K562 (cell line): ENCODE measurements around the gene SMR3B. TPM values are rescaled to one million over a fixed set of nuclear protein-coding genes. Genes with fewer than 3 reads are reported as not detected.

Experiments used
- ATAC-seq: fragments of 200-7000 bp; cut with Tn5 transposase; 3 replicates; pipeline ENCODE4 v1.9.1; 2020; ENCODE audit warnings: moderate library complexity
- Bru-seq: library from RNA; stranded (reverse); fragments of 400-500 nt; gene quantifications from one replicate; lab custom pipeline; 2021; lab: Mats Ljungman, UMichigan
- BruChase-seq, 2 experiments: library from RNA; stranded (reverse); fragments of 400-500 nt; gene quantifications; one replicate each; lab custom pipeline; 2021; lab: Mats Ljungman, UMichigan
- BruUV-seq: library from RNA; stranded (reverse); fragments of 400-500 nt; replicated peaks from 2 replicates; lab custom pipeline; 2021; lab: Mats Ljungman, UMichigan
- CTCF ChIA-PET: fragments of 300-600 bp; formaldehyde crosslinking; extraction: SDS; loops from one replicate; lab custom pipeline; 2021; ENCODE audit warnings: low intra/inter-chr PET ratio; lab: Yijun Ruan, JAX
- POLR2A ChIA-PET: fragments of 300-600, 350-650 bp; sonication (Branson Sonifier 250); formaldehyde crosslinking; extraction: SDS; loops from one replicate; lab custom pipeline; 2021; ENCODE audit warnings: antibody characterized with exemption, inconsistent platforms; lab: Yijun Ruan, JAX
- DNase-seq, 4 experiments: peaks; one replicate each; pipeline versions ENCODE4 v3.0.0 to v3.0.0-alpha.2; 2011 to 2018; ENCODE audit warnings: low spot score in 3 of 4, mixed read lengths in 3 of 4; ENCODE audit errors: extremely low read depth in 1 of 4
- FAIRE-seq: peaks from 2 replicates; lab custom pipeline; 2011; peaks lifted over from hg19 to GRCh38; lab: Jason Lieb, UNC
- H2AFZ ChIP-seq: 2 replicates; pipeline ENCODE4 v1.6.0; 2011; ENCODE audit warnings: low read depth, low read length, control low read depth, inconsistent platforms
- H3K27ac ChIP-seq: fragments of 200-600 bp; 3 replicates; pipeline ENCODE4 v1.8.0; 2011; ENCODE audit warnings: low read depth, mild to moderate bottlenecking, control low read depth, inconsistent platforms, low read length, moderate library complexity, mixed read lengths; ENCODE audit errors: extremely low read depth
- H3K27me3 ChIP-seq, 2 experiments: fragments of 300-600 bp in 1 of 2; 2 replicates in 1 of 2; 3 replicates in 1 of 2; pipeline versions ENCODE4 v1.6.0 to v1.8.0; 2011; ENCODE audit warnings: inconsistent platforms in 2 of 2, low read length in 2 of 2, mild to moderate bottlenecking in 1 of 2, mixed read lengths in 1 of 2, moderate library complexity in 1 of 2; ENCODE audit not compliant: control insufficient read depth in 2 of 2, insufficient read depth in 2 of 2
- H3K36me3 ChIP-seq: fragments of 300-600 bp; 3 replicates; pipeline ENCODE4 v1.8.0; 2011; ENCODE audit warnings: mild to moderate bottlenecking, low read length, inconsistent platforms; ENCODE audit not compliant: control insufficient read depth, insufficient read depth
- H3K4me1 ChIP-seq, 2 experiments: fragments of 200-600 bp in 1 of 2; replicated peaks in 1 of 2; 2 replicates in 1 of 2; 3 replicates in 1 of 2; pipeline versions ENCODE4 v1.5.1 to v1.8.0; 2011; ENCODE audit warnings: inconsistent platforms in 2 of 2, low read length in 2 of 2, mild to moderate bottlenecking in 1 of 2, mixed read lengths in 1 of 2, moderate library complexity in 1 of 2; ENCODE audit not compliant: control insufficient read depth in 2 of 2, insufficient read depth in 2 of 2
- H3K4me2 ChIP-seq: 2 replicates; pipeline ENCODE4 v1.6.1; 2011; ENCODE audit warnings: low read length, control low read depth, inconsistent platforms, mixed read lengths; ENCODE audit not compliant: insufficient read depth
- H3K4me3 ChIP-seq: fragments of 200-600 bp; sonication (generic), shearing (Covaris generic); 2 replicates; pipeline ENCODE4 v1.5.1; 2016; ENCODE audit warnings: control low read depth, inconsistent platforms
- H3K79me2 ChIP-seq: fragments of 200-600 bp; 3 replicates; pipeline ENCODE4 v1.8.0; 2011; ENCODE audit warnings: low read length, inconsistent platforms; ENCODE audit not compliant: control insufficient read depth, insufficient read depth
- H3K9ac ChIP-seq, 2 experiments: 2 replicates each; pipeline versions ENCODE4 v1.6.0 to v1.6.1; 2011; ENCODE audit warnings: low read depth in 2 of 2, low read length in 2 of 2, control low read depth in 1 of 2, inconsistent platforms in 1 of 2, mild to moderate bottlenecking in 1 of 2, mixed read lengths in 1 of 2; ENCODE audit not compliant: insufficient read depth in 1 of 2
- H3K9me1 ChIP-seq: one replicate; pipeline ENCODE4 v1.6.0; 2011; ENCODE audit warnings: inconsistent platforms, mild to moderate bottlenecking, low read length, moderate library complexity; ENCODE audit not compliant: control insufficient read depth, insufficient read depth
- H3K9me3 ChIP-seq: replicated peaks from 2 replicates; pipeline ENCODE4 v1.5.1; 2011; ENCODE audit warnings: low read depth, low read length, inconsistent platforms; ENCODE audit not compliant: control insufficient read depth, insufficient read depth
- H4K20me1 ChIP-seq: replicated peaks from 2 replicates; pipeline ENCODE4 v1.6.1; 2011; ENCODE audit warnings: low read length, inconsistent platforms, mixed read lengths; ENCODE audit not compliant: control insufficient read depth, insufficient read depth
- CBFA2T2 ChIP-seq: fragments of 450-650 bp; conservative IDR thresholded peaks from 2 replicates; pipeline ENCODE4 v1.6.1; 2017; ENCODE audit warnings: mild to moderate bottlenecking
- DPF2 ChIP-seq: fragments of 450-650 bp; IDR thresholded peaks from 2 replicates; pipeline ENCODE4 v1.6.1; 2016
- KDM2B ChIP-seq: fragments of 250-450 bp; sonication (Bioruptor Pico); IDR thresholded peaks from 2 replicates; pipeline ENCODE4 v1.8.0; 2021; ENCODE audit warnings: mild to moderate bottlenecking, moderate library complexity
- KLF16 ChIP-seq: IDR thresholded peaks from 2 replicates; pipeline ENCODE4 v1.6.1; 2016; ENCODE audit warnings: antibody characterized with exemption
- MAFG ChIP-seq: fragments of 450-650 bp; conservative IDR thresholded peaks from 2 replicates; pipeline ENCODE4 v1.6.1; 2016; ENCODE audit warnings: missing genetic modification characterization, missing compliant biosample characterization
- NFXL1 ChIP-seq: fragments of 450-650 bp; formaldehyde crosslinking; IDR thresholded peaks from 2 replicates; pipeline ENCODE4 v1.4.0; 2021; ENCODE audit warnings: mild to moderate bottlenecking
- POLR2A ChIP-seq: fragments of 450-650 bp; conservative IDR thresholded peaks from 2 replicates; pipeline ENCODE4 v1.6.1; 2016
- SETDB1 ChIP-seq: IDR thresholded peaks from one replicate; pipeline ENCODE4 v1.6.1; 2012; ENCODE audit warnings: low read length, control low read depth, inconsistent platforms
- SMC3 ChIP-seq: conservative IDR thresholded peaks from 2 replicates; pipeline ENCODE4 v1.6.1; 2011; ENCODE audit warnings: low read depth, low read length, improper control_type of control experiment; ENCODE audit not compliant: insufficient read depth
- SUPT5H ChIP-seq: fragments of 450-650 bp; IDR thresholded peaks from 2 replicates; pipeline ENCODE4 v1.6.1; 2016
- ZNF644 ChIP-seq: fragments of 200-800 bp; sonication (Bioruptor generic); IDR thresholded peaks from 2 replicates; pipeline ENCODE4 v1.6.1; 2016; ENCODE audit warnings: low read depth, missing genetic modification characterization, missing compliant biosample characterization
- ZNF76 ChIP-seq: fragments of 250-450 bp; sonication (Bioruptor Pico); IDR thresholded peaks from 2 replicates; pipeline ENCODE4 v1.4.0; 2020; ENCODE audit warnings: mild to moderate bottlenecking, moderate library complexity, borderline replicate concordance
- WGBS: fragments of 100-300 bp; shearing (Covaris generic); methylation state at CpG from one replicate; pipeline ENCODE4 v1.1.6; 2016; ENCODE audit warnings: low coverage, mixed read lengths; ENCODE audit not compliant: insufficient coverage; ENCODE audit errors: missing lambda C conversion rate; 5-methylcytosine and 5-hydroxymethylcytosine counted together
- in situ Hi-C: fragments of 300-500 bp; cut with MboI; formaldehyde crosslinking; loops from 4 replicates; pipeline ENCODE4 v1.15.0; 2018; ENCODE audit warnings: inconsistent platforms, mixed read lengths
- intact Hi-C: fragments of 100-400 bp; cut with micrococcal nuclease; formaldehyde crosslinking; loops from 2 replicates; pipeline ENCODE4 v1.14.2; 2022
- long read RNA-seq, 3 experiments: library from polyadenylated mRNA in 2 of 3; library from RNA in 1 of 3; unstranded in 2 of 3; stranded (forward) in 1 of 3; transcript quantifications; one replicate each; pipeline ENCODE4 v2.0.0, GENCODE V29; 2019 to 2022
- polyA minus RNA-seq, 3 experiments: library from RNA; depleted of rRNA, polyadenylated mRNA; stranded (reverse); fragments of >200 nt; gene quantifications; 2 replicates each; pipeline ENCODE4 v1.2.3, GENCODE V29; 2011
- polyA plus RNA-seq, 8 experiments: library from polyadenylated mRNA; depleted of rRNA in 4 of 8; stranded (reverse) in 5 of 8; unstranded in 3 of 8; fragments of >200 nt; fragmentation: Nextera tagmentation in 2 of 8; fragmentation: Illumina TruSeq in 1 of 8; extraction: Ambion mirVana in 2 of 8; extraction: Trizol in 1 of 8; gene quantifications; 2 replicates each; pipeline versions ENCODE4 v1.2.1 to v1.2.3, GENCODE V29; 2011 to 2014; ENCODE audit warnings: inconsistent platforms in 1 of 8, missing spikeins in 1 of 8
- total RNA-seq, 7 experiments: library from RNA; depleted of rRNA in 6 of 7; stranded (reverse); fragments of >200 nt in 6 of 7; fragmentation: Illumina TruSeq in 2 of 7; extraction: Trizol in 2 of 7; gene quantifications; 2 replicates each; pipeline versions ENCODE4 v1.2.1 to v1.2.3, GENCODE V29; 2011 to 2021; ENCODE audit warnings: low replicate concordance in 1 of 7
- TF ChIP-seq, protein P1 (sequence below), 3 experiments: IDR thresholded peaks in 2 of 3; conservative IDR thresholded peaks in 1 of 3; 2 replicates each; pipeline ENCODE4 v1.5.1; 2011 to 2012; ENCODE audit warnings: low read length in 3 of 3, mild to moderate bottlenecking in 3 of 3, control low read depth in 2 of 3, improper control_type of control experiment in 1 of 3, inconsistent platforms in 1 of 3, low read depth in 1 of 3, mixed read lengths in 1 of 3, moderate library complexity in 1 of 3; ENCODE audit not compliant: insufficient read depth in 2 of 3
- TF ChIP-seq, protein P2 (sequence below): sonication (generic); formaldehyde crosslinking; IDR thresholded peaks from 2 replicates; pipeline ENCODE4 v1.8.0; 2022; ENCODE audit warnings: missing genetic modification reagents, mild to moderate bottlenecking, moderate library complexity, borderline replicate concordance

Gene SMR3B
- total RNA-seq (2011; cell fraction: chromatin; rRNA removed; ENCODE audit: low replicate concordance): not detected in 2 replicates
- total RNA-seq (2011; cell fraction: nucleolus; rRNA removed): not detected in 2 replicates
- not detected in 2 replicates for total RNA-seq (2011; cell fraction: nucleoplasm; rRNA removed)
- not detected in 2 replicates for total RNA-seq (2014; rRNA removed)
- total RNA-seq (2014; rRNA removed; fragmentation: Illumina TruSeq; extraction: Trizol): not detected in 2 replicates
- not detected in 2 replicates for total RNA-seq (2015; rRNA removed; fragmentation: Illumina TruSeq; extraction: Trizol)
- total RNA-seq (2021): not detected in 2 replicates
- polyA plus RNA-seq (2011; rRNA removed): not detected in 2 replicates
- polyA plus RNA-seq (2011; cell fraction: cytosol; rRNA removed): not detected in 2 replicates
- not detected in 2 replicates for polyA plus RNA-seq (2011; cell fraction: nucleus; rRNA removed)
- polyA plus RNA-seq (2012): not detected in 2 replicates
- not detected in 2 replicates for polyA plus RNA-seq (2014; fragmentation: Illumina TruSeq; extraction: Trizol)
- polyA plus RNA-seq (2014; fragmentation: Nextera tagmentation; extraction: Ambion mirVana): not detected
- polyA plus RNA-seq (2014; rRNA removed): not detected in 2 replicates
- not detected in 2 replicates for polyA minus RNA-seq (2011; rRNA and poly(A)+ RNA removed)
- not detected in 2 replicates for polyA minus RNA-seq (2011; cell fraction: cytosol; rRNA and poly(A)+ RNA removed)
- polyA minus RNA-seq (2011; cell fraction: nucleus; rRNA and poly(A)+ RNA removed): not detected in 2 replicates
- not detected for Bru-seq, nascent RNA
- BruChase-seq, experiment 1, labeled RNA remaining after a 2-hour chase: not detected
- BruChase-seq, experiment 2, labeled RNA remaining after a 6-hour chase: not detected
- long read RNA-seq, experiment 1: 0 reads
- long read RNA-seq, experiment 2: 0 reads
- long read RNA-seq, experiment 3: 0 reads

DNA sequence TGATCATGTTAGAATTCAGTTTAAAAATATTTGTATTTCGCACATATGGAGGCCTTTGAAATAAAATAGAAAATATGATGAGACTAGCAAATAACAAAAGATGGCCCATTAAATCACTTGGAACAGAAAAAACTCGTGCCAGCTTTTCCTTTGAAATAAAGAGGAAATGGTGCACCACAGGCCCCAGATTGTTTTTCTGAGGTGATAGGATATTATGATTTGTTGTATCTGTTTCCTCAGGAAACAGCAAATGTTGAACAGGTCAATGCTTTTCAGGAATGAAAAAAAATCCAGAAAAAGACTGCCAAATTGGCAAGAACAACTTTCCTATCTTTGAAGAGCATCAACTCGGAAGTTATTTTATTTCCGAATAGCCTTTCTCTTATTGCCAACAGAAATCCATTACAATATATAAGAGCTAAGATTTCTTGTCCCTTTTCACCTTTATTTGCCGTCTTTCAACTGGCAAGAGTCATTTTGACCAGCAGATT lies at the start of gene SMR3B:
TSS of gene SMR3B (plus strand) at position 441 of the 491 bp plus-strand sequence. CDS start 1,380 bp downstream, outside the sequence.
- intact Hi-C loops: no loop called here
- H3K79me2 ChIP-seq: no peaks in the 10 kb centered on the region
- no peaks in the 10 kb centered on the region for H4K20me1 ChIP-seq
- no peaks in the 10 kb centered on the region for H3K9me3 ChIP-seq
- FAIRE-seq (no peak), DNase-seq (no peak), ATAC-seq (no peak)
- no peak within 1 kb of the TSS for H3K27ac ChIP-seq
- ChIA-PET CTCF (no interaction called here), POLR2A (no interaction called here)
- no peaks in the 10 kb centered on the region for H3K4me1 ChIP-seq
- H3K36me3 ChIP-seq: no peaks in the 10 kb centered on the region
- TF ChIP-seq CBFA2T2 (no peak), POLR2A (no peak), ZNF644 (tag) (no peak), ZNF76 (CRISPR knock-in tag) (no peak), KLF16 (no peak), DPF2 (no peak), NFXL1 (CRISPR knock-in tag) (no peak), SMC3 (no peak), SUPT5H (no peak), SETDB1 (no peak), KDM2B (no peak), MAFG (tag) (no peak)
- TF ChIP-seq, protein P1, sequence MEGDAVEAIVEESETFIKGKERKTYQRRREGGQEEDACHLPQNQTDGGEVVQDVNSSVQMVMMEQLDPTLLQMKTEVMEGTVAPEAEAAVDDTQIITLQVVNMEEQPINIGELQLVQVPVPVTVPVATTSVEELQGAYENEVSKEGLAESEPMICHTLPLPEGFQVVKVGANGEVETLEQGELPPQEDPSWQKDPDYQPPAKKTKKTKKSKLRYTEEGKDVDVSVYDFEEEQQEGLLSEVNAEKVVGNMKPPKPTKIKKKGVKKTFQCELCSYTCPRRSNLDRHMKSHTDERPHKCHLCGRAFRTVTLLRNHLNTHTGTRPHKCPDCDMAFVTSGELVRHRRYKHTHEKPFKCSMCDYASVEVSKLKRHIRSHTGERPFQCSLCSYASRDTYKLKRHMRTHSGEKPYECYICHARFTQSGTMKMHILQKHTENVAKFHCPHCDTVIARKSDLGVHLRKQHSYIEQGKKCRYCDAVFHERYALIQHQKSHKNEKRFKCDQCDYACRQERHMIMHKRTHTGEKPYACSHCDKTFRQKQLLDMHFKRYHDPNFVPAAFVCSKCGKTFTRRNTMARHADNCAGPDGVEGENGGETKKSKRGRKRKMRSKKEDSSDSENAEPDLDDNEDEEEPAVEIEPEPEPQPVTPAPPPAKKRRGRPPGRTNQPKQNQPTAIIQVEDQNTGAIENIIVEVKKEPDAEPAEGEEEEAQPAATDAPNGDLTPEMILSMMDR (IDR thresholded peaks at IDR 0.05 in 2 of 3, conservative IDR thresholded peaks at IDR 0.05 in 1 of 3; ENCODE audit: insufficient read depth in 2 of 3, low read depth in 1 of 3, low read length in 3 of 3): no peak
- TF ChIP-seq, protein P2, sequence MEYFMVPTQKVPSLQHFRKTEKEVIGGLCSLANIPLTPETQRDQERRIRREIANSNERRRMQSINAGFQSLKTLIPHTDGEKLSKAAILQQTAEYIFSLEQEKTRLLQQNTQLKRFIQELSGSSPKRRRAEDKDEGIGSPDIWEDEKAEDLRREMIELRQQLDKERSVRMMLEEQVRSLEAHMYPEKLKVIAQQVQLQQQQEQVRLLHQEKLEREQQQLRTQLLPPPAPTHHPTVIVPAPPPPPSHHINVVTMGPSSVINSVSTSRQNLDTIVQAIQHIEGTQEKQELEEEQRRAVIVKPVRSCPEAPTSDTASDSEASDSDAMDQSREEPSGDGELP (CRISPR knock-in tag): no peak
- no TSS peak for BruUV-seq
- no peak within 1 kb of the TSS for H3K4me2 ChIP-seq
- H3K9ac ChIP-seq: no peak within 1 kb of the TSS
- no peak within 1 kb of the TSS for H3K4me3 ChIP-seq
- no peak within 1 kb of the TSS for H2AFZ ChIP-seq
- H3K27me3 ChIP-seq: no peaks in the 10 kb centered on the region
- in situ Hi-C loops: no loop called here
- H3K9me1 ChIP-seq: no peaks in the 10 kb centered on the region
- 3% methylated on average over 5 of the region's 5 CpGs for WGBS
